Gastrocnemius medialis (tissue), 4 donors: ENCODE results near the gene MED14.

Experiments
- POLR2A ChIP-seq, 2 donors: fragments of 450-650 bp; IDR thresholded peaks; one replicate each; pipeline ENCODE4 v1.6.1; 2017; ENCODE audit warnings: antibody characterized with exemption in 2 of 2, mild to moderate bottlenecking in 2 of 2, moderate library complexity in 2 of 2
- TF ChIP-seq, protein P1 (sequence below), 5 experiments: fragments of 450-650 bp in 3 of 5; fragments of 200-600 bp in 2 of 5; sonication (generic) in 2 of 5; IDR thresholded peaks in 4 of 5; conservative IDR thresholded peaks in 1 of 5; 1 replicate in 4 of 5; 2 replicates in 1 of 5; pipeline ENCODE4 v1.5.1; 2016 to 2019; ENCODE audit warnings: antibody characterized with exemption in 5 of 5, mild to moderate bottlenecking in 3 of 5, moderate library complexity in 3 of 5

- no peak for TF ChIP-seq POLR2A (IDR thresholded peaks at IDR 0.05)
- TF ChIP-seq, protein P1, sequence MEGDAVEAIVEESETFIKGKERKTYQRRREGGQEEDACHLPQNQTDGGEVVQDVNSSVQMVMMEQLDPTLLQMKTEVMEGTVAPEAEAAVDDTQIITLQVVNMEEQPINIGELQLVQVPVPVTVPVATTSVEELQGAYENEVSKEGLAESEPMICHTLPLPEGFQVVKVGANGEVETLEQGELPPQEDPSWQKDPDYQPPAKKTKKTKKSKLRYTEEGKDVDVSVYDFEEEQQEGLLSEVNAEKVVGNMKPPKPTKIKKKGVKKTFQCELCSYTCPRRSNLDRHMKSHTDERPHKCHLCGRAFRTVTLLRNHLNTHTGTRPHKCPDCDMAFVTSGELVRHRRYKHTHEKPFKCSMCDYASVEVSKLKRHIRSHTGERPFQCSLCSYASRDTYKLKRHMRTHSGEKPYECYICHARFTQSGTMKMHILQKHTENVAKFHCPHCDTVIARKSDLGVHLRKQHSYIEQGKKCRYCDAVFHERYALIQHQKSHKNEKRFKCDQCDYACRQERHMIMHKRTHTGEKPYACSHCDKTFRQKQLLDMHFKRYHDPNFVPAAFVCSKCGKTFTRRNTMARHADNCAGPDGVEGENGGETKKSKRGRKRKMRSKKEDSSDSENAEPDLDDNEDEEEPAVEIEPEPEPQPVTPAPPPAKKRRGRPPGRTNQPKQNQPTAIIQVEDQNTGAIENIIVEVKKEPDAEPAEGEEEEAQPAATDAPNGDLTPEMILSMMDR (IDR thresholded peaks at IDR 0.05 in 4 of 5, conservative IDR thresholded peaks at IDR 0.05 in 1 of 5): no peak
These were observed 117.8 kb downstream of the MED14 start for GRCh38 chrX:40617566-40617965.
